Smooth muscle cell (in vitro differentiated cells): Measurements from ENCODE around the gene FH. TPM values are rescaled to one million over a fixed set of nuclear protein-coding genes. Genes with fewer than 3 reads are reported as not detected.
A peak's percentile ranks its signal among the peaks of the same experiment; 100 is the strongest.

Experiments
- DNase-seq: peaks from one replicate; lab custom pipeline; 2025; ENCODE audit not compliant: unreplicated experiment; lab: John Stamatoyannopoulos, UW
- H2AFZ ChIP-seq: fragments of 200-600 bp; sonication (generic); 2 replicates; pipeline ENCODE4 v1.6.0; 2016; ENCODE audit warnings: antibody characterized with exemption, low read depth, mild to moderate bottlenecking
- H3F3A ChIP-seq: fragments of 200-600 bp; sonication (generic); 2 replicates; pipeline ENCODE4 v1.6.0; 2017; ENCODE audit warnings: antibody characterized with exemption, low read depth
- H3K27ac ChIP-seq: fragments of 200-600 bp; sonication (generic); 2 replicates; pipeline ENCODE4 v1.5.1; 2016; ENCODE audit warnings: low read depth, mild to moderate bottlenecking
- H3K27me3 ChIP-seq: fragments of 200-600 bp; sonication (generic); 2 replicates; pipeline ENCODE4 v1.6.1; 2016; ENCODE audit warnings: low read depth, mild to moderate bottlenecking
- H3K36me3 ChIP-seq: fragments of 200-600 bp; sonication (generic); 2 replicates; pipeline ENCODE4 v1.5.1; 2016; ENCODE audit warnings: low read depth
- H3K4me1 ChIP-seq: fragments of 200-600 bp; sonication (generic); 2 replicates; pipeline ENCODE4 v1.5.1; 2016; ENCODE audit warnings: low read depth
- H3K4me2 ChIP-seq: fragments of 200-600 bp; sonication (generic); 2 replicates; pipeline ENCODE4 v1.6.0; 2016; ENCODE audit warnings: mild to moderate bottlenecking
- H3K4me3 ChIP-seq: fragments of 200-600 bp; sonication (generic); 2 replicates; pipeline ENCODE4 v1.5.1; 2016; ENCODE audit warnings: mild to moderate bottlenecking
- H3K79me2 ChIP-seq: fragments of 200-600 bp; sonication (generic); 2 replicates; pipeline ENCODE4 v1.6.0; 2016; ENCODE audit warnings: low read depth, mild to moderate bottlenecking
- H3K9ac ChIP-seq: fragments of 200-600 bp; sonication (generic); 2 replicates; pipeline ENCODE4 v1.6.0; 2016; ENCODE audit warnings: low read depth
- H3K9me3 ChIP-seq: fragments of 200-600 bp; sonication (generic); replicated peaks from 2 replicates; pipeline ENCODE4 v1.5.1; 2016; ENCODE audit warnings: low read depth
- H4K20me1 ChIP-seq: fragments of 200-600 bp; sonication (generic); 2 replicates; pipeline ENCODE4 v1.6.0; 2016; ENCODE audit warnings: low read depth
- WGBS: methylation state at CpG from one replicate; pipeline ENCODE4 v1.1.7; 2016; ENCODE audit warnings: low lambda C conversion rate; 5-methylcytosine and 5-hydroxymethylcytosine counted together
- polyA plus RNA-seq: library from polyadenylated mRNA; unstranded; fragments of >200 nt; fragmentation: Nextera tagmentation; extraction: Ambion mirVana; gene quantifications from 2 replicates; pipeline ENCODE4 v1.2.1, GENCODE V29; 2016
- total RNA-seq: library from RNA; depleted of rRNA; stranded (reverse); fragments of >200 nt; gene quantifications from 2 replicates; pipeline ENCODE4 v1.2.3, GENCODE V29; 2014
- TF ChIP-seq, protein P1 (sequence below): fragments of 200-600 bp; sonication (generic); IDR thresholded peaks from 2 replicates; pipeline ENCODE4 v1.5.1; 2017; ENCODE audit warnings: borderline replicate concordance, mild to moderate bottlenecking, antibody characterized with exemption; ENCODE audit not compliant: insufficient read depth, poor library complexity, severe bottlenecking

FH gene
- total and polyA plus RNA-seq, 2 experiments from 2014 or later: 53.1 to 57.7 TPM

DNA sequence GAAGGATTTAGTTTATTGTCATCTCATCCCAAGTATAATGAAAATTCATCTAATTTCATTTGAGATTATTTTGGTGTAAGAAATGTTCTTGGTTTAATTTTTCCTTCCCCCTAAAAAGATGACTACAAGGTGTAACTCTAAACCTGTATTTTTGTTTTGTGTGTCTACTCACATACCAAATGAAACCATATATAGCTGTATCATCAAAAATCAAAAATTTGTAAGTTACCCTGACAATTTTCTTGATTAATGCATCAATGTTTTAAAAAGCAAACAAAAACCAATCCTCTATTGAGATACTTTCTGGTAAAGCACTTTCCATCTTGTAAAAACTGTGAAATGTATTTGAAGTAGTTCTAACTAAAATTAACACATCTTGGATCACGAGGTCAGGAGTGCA is 30.8 kb downstream of the FH start:
- no peaks in the 10 kb centered on the region for H3F3A ChIP-seq
- H3K27ac ChIP-seq: no peak overlapping the region
- no peaks in the 10 kb centered on the region for H3K36me3 ChIP-seq
- no peaks in the 10 kb centered on the region for H3K4me1 ChIP-seq
- no peaks in the 10 kb centered on the region for H3K79me2 ChIP-seq
- DNase-seq: no peak
- H3K4me2 ChIP-seq: no peak overlapping the region
- H3K9ac ChIP-seq: no peak overlapping the region
- no peaks in the 10 kb centered on the region for H4K20me1 ChIP-seq
- H3K9me3 ChIP-seq: no peaks in the 10 kb centered on the region
- no peaks in the 10 kb centered on the region for H3K27me3 ChIP-seq
- TF ChIP-seq, protein P1, sequence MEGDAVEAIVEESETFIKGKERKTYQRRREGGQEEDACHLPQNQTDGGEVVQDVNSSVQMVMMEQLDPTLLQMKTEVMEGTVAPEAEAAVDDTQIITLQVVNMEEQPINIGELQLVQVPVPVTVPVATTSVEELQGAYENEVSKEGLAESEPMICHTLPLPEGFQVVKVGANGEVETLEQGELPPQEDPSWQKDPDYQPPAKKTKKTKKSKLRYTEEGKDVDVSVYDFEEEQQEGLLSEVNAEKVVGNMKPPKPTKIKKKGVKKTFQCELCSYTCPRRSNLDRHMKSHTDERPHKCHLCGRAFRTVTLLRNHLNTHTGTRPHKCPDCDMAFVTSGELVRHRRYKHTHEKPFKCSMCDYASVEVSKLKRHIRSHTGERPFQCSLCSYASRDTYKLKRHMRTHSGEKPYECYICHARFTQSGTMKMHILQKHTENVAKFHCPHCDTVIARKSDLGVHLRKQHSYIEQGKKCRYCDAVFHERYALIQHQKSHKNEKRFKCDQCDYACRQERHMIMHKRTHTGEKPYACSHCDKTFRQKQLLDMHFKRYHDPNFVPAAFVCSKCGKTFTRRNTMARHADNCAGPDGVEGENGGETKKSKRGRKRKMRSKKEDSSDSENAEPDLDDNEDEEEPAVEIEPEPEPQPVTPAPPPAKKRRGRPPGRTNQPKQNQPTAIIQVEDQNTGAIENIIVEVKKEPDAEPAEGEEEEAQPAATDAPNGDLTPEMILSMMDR: no peak
- H2AFZ ChIP-seq: no peak overlapping the region
- WGBS: 95% methylated on average over 1 of the region's 1 CpG
- no peak overlapping the region for H3K4me3 ChIP-seq

DNA sequence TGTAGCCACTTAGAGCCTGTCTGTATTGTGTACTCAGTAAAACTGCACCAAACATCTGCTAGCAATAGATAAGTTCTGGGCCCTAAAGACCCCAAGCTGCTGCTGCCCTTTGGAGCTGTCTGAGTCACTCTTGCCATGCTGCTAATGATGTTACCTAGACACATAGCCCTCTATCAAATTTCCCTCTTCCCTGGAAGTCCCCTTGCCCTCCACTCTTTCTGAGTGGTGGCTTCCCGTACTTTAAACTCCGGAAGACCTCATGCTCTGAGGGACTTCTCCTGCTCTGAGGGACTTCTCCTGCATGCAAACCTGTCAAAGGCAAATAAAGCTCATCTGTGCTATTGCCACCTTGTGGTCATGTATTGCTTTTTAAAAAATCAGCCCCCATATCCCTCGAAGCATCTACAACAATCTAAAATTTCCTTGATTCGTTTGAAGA is 34.0 kb downstream of the FH start:
- WGBS: 75% methylated on average over 4 of the region's 4 CpGs
- TF ChIP-seq, protein P1: peak; percentile 26
- DNase-seq: no peak

DNA sequence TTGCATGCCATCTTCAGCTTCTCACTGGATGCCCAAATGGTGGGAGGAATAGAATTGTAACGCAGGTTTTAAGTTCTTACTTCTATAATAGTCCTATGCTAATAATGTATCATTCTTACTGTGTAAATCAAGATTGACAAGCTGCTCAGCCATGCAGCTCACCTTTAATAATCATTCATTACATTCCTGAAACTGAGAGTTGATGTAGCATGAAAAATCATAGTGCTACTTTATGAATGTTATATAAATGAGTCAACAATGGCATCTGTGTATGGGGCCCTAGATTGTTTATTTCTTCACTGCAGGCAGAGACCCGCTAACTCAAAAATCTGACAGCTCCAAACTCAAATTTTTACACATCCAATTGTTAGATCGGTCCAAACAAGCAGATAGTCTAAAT is 34.4 kb downstream of the FH start:
- Histone ChIP-seq H3K9ac (no peak overlapping the region), H3K4me1 (no peaks in the 10 kb centered on the region), H3K4me3 (no peak overlapping the region), H3K27ac (no peak overlapping the region), H4K20me1 (no peaks in the 10 kb centered on the region), H3F3A (no peaks in the 10 kb centered on the region), H3K4me2 (no peak overlapping the region), H3K36me3 (no peaks in the 10 kb centered on the region), H3K9me3 (no peaks in the 10 kb centered on the region), H3K79me2 (no peaks in the 10 kb centered on the region), H2AFZ (no peak overlapping the region), H3K27me3 (no peaks in the 10 kb centered on the region)
- TF ChIP-seq, protein P1: no peak
- WGBS: 94% methylated on average over 3 of the region's 3 CpGs
- no peak for DNase-seq

More for the DNA sequence above, 34.0 kb downstream of the FH start:
- H4K20me1 ChIP-seq: no peaks in the 10 kb centered on the region
- H3K36me3 ChIP-seq: no peaks in the 10 kb centered on the region
- H3K4me1 ChIP-seq: no peaks in the 10 kb centered on the region
- no peaks in the 10 kb centered on the region for H3K79me2 ChIP-seq
- H3F3A ChIP-seq: no peaks in the 10 kb centered on the region
- H2AFZ ChIP-seq: no peak overlapping the region
- H3K9me3 ChIP-seq: no peaks in the 10 kb centered on the region
- H3K27ac ChIP-seq: no peak overlapping the region
- no peak overlapping the region for H3K9ac ChIP-seq
- H3K27me3 ChIP-seq: no peaks in the 10 kb centered on the region
- H3K4me3 ChIP-seq: no peak overlapping the region
- no peak overlapping the region for H3K4me2 ChIP-seq

DNA sequence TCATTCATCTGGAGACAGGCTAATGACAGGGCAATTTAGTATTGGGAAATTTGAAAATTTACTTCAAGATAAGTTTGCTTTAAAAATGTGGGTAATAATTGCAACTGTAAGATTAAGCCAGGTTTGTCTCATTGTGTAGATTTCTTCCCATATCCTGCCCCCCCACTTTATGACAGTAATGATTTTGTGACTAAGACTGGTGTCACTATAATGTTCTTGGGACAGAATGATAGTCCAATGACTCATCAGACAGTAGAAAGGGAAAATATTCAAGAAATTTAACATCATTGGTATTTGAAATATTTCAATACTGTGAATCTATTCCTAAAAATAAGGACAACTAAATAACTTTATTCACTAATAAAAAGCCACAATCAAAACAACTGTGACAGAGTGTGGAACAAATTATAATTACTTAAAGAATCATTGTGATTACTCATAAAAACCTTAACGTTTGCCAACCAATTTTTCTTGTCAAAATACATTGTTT is 36.7 kb downstream of the FH start:
- peak overlapping the region; percentile 33 for H3K4me2 ChIP-seq
- no peak overlapping the region for H2AFZ ChIP-seq
- WGBS: 65% methylated on average over 1 of the region's 1 CpG
- H3K36me3 ChIP-seq: no peaks in the 10 kb centered on the region
- no peaks in the 10 kb centered on the region for H3K79me2 ChIP-seq
- no peak overlapping the region for H3K9ac ChIP-seq
- H3K4me3 ChIP-seq: no peak overlapping the region
- H4K20me1 ChIP-seq: no peaks in the 10 kb centered on the region
- no peak for DNase-seq
- no peaks in the 10 kb centered on the region for H3K4me1 ChIP-seq
- no peaks in the 10 kb centered on the region for H3K9me3 ChIP-seq
- no peaks in the 10 kb centered on the region for H3K27me3 ChIP-seq
- H3K27ac ChIP-seq: peak overlapping the region; percentile 9
- H3F3A ChIP-seq: no peaks in the 10 kb centered on the region
- TF ChIP-seq, protein P1: no peak
